ENCODE measurements around the gene MT4.

DNA sequence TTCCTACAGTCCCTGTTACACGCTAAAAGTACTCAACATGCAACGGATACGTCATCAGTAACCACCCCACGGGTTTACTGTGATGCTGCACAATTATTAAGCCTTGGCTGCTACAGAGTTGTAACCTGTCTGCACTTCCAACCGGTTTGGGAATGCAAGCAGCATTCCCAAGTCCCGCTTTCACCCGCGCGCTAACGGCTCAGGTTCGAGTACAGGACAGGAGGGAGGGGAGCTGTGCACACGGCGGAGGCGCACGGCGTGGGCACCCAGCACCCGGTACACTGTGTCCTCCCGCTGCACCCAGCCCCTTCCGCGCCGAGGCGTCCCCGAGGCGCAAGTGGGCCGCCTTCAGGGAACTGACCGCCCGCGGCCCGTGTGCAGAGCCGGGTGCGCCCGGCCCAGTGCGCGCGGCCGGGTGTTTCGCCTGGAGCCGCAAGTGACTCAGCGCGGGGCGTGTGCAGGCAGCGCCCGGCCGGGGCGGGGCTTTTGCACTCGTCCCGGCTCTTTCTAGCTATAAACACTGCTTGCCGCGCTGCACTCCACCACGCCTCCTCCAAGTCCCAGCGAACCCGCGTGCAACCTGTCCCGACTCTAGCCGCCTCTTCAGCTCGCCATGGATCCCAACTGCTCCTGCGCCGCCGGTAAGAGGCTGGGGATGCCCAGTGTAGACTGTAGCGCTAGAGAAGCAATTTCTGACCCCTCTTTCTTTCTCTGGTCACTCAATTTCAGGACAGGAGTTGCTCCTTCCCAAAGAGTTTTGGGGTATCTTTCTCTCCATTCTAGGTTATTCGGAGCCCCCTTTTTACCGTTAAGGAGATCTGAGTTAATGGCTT is 43.4 kb downstream of the MT4 start, which contains the start of gene MT2A:
- peak; percentile 63; the same call in 1 of the 2 replicates for TF ChIP-seq KLF16 (tag by site-specific recombination; IDR thresholded peaks at IDR 0.05)
- peak; percentile 89 for TF ChIP-seq ZNF660 (tag by site-specific recombination; IDR thresholded peaks at IDR 0.05)
- TF ChIP-seq, protein P1, sequence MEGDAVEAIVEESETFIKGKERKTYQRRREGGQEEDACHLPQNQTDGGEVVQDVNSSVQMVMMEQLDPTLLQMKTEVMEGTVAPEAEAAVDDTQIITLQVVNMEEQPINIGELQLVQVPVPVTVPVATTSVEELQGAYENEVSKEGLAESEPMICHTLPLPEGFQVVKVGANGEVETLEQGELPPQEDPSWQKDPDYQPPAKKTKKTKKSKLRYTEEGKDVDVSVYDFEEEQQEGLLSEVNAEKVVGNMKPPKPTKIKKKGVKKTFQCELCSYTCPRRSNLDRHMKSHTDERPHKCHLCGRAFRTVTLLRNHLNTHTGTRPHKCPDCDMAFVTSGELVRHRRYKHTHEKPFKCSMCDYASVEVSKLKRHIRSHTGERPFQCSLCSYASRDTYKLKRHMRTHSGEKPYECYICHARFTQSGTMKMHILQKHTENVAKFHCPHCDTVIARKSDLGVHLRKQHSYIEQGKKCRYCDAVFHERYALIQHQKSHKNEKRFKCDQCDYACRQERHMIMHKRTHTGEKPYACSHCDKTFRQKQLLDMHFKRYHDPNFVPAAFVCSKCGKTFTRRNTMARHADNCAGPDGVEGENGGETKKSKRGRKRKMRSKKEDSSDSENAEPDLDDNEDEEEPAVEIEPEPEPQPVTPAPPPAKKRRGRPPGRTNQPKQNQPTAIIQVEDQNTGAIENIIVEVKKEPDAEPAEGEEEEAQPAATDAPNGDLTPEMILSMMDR (tag by site-specific recombination; IDR thresholded peaks at IDR 0.05), result no peak; the same call in 1 of the 2 replicates
- TF ChIP-seq, protein P2, sequence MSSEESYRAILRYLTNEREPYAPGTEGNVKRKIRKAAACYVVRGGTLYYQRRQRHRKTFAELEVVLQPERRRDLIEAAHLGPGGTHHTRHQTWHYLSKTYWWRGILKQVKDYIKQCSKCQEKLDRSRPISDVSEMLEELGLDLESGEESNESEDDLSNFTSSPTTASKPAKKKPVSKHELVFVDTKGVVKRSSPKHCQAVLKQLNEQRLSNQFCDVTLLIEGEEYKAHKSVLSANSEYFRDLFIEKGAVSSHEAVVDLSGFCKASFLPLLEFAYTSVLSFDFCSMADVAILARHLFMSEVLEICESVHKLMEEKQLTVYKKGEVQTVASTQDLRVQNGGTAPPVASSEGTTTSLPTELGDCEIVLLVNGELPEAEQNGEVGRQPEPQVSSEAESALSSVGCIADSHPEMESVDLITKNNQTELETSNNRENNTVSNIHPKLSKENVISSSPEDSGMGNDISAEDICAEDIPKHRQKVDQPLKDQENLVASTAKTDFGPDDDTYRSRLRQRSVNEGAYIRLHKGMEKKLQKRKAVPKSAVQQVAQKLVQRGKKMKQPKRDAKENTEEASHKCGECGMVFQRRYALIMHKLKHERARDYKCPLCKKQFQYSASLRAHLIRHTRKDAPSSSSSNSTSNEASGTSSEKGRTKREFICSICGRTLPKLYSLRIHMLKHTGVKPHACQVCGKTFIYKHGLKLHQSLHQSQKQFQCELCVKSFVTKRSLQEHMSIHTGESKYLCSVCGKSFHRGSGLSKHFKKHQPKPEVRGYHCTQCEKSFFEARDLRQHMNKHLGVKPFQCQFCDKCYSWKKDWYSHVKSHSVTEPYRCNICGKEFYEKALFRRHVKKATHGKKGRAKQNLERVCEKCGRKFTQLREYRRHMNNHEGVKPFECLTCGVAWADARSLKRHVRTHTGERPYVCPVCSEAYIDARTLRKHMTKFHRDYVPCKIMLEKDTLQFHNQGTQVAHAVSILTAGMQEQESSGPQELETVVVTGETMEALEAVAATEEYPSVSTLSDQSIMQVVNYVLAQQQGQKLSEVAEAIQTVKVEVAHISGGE (tag by site-specific recombination; conservative IDR thresholded peaks at IDR 0.05; ENCODE audit: low read depth), result peak; percentile 37; the same call in 1 of the 2 replicates
- TF ChIP-seq, protein P3, sequence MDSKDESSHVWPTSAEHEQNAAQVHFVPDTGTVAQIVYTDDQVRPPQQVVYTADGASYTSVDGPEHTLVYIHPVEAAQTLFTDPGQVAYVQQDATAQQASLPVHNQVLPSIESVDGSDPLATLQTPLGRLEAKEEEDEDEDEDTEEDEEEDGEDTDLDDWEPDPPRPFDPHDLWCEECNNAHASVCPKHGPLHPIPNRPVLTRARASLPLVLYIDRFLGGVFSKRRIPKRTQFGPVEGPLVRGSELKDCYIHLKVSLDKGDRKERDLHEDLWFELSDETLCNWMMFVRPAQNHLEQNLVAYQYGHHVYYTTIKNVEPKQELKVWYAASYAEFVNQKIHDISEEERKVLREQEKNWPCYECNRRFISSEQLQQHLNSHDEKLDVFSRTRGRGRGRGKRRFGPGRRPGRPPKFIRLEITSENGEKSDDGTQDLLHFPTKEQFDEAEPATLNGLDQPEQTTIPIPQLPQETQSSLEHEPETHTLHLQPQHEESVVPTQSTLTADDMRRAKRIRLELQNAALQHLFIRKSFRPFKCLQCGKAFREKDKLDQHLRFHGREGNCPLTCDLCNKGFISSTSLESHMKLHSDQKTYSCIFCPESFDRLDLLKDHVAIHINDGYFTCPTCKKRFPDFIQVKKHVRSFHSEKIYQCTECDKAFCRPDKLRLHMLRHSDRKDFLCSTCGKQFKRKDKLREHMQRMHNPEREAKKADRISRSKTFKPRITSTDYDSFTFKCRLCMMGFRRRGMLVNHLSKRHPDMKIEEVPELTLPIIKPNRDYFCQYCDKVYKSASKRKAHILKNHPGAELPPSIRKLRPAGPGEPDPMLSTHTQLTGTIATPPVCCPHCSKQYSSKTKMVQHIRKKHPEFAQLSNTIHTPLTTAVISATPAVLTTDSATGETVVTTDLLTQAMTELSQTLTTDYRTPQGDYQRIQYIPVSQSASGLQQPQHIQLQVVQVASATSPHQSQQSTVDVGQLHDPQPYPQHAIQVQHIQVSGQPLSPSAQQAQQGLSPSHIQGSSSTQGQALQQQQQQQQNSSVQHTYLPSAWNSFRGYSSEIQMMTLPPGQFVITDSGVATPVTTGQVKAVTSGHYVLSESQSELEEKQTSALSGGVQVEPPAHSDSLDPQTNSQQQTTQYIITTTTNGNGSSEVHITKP (tag by site-specific recombination; IDR thresholded peaks at IDR 0.05), result peak; percentile 32; the same call in 1 of the 2 replicates
- peak; percentile 81 for TF ChIP-seq ZFHX2 (tag by site-specific recombination; conservative IDR thresholded peaks at IDR 0.05)
- peak; percentile 21; the same call in 1 of the 2 replicates for TF ChIP-seq ZNF335 (tag by site-specific recombination; conservative IDR thresholded peaks at IDR 0.05)
- no peak for TF ChIP-seq YY1 (tag by site-specific recombination; IDR thresholded peaks at IDR 0.05)
- peak; percentile 71 for TF ChIP-seq SP2 (tag by site-specific recombination; IDR thresholded peaks at IDR 0.05)
- TF ChIP-seq, protein P4, sequence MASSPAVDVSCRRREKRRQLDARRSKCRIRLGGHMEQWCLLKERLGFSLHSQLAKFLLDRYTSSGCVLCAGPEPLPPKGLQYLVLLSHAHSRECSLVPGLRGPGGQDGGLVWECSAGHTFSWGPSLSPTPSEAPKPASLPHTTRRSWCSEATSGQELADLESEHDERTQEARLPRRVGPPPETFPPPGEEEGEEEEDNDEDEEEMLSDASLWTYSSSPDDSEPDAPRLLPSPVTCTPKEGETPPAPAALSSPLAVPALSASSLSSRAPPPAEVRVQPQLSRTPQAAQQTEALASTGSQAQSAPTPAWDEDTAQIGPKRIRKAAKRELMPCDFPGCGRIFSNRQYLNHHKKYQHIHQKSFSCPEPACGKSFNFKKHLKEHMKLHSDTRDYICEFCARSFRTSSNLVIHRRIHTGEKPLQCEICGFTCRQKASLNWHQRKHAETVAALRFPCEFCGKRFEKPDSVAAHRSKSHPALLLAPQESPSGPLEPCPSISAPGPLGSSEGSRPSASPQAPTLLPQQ (tag by site-specific recombination; IDR thresholded peaks at IDR 0.05), result no peak; the same call in 1 of the 2 replicates
- TF ChIP-seq, protein P5, sequence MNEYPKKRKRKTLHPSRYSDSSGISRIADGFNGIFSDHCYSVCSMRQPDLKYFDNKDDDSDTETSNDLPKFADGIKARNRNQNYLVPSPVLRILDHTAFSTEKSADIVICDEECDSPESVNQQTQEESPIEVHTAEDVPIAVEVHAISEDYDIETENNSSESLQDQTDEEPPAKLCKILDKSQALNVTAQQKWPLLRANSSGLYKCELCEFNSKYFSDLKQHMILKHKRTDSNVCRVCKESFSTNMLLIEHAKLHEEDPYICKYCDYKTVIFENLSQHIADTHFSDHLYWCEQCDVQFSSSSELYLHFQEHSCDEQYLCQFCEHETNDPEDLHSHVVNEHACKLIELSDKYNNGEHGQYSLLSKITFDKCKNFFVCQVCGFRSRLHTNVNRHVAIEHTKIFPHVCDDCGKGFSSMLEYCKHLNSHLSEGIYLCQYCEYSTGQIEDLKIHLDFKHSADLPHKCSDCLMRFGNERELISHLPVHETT (tag by site-specific recombination; IDR thresholded peaks at IDR 0.05), result no peak
- no peak for TF ChIP-seq ZNF239 (tag by site-specific recombination; IDR thresholded peaks at IDR 0.05)
- TF ChIP-seq ZNF24 (tag by site-specific recombination; IDR thresholded peaks at IDR 0.05), result no peak
